ENCODE data around the gene MCU. TPM values are rescaled to one million over a fixed set of nuclear protein-coding genes. Genes with fewer than 3 reads are reported as not detected.
"Not testable (repeated sequence)": the region's sequence is repeated elsewhere in the genome, so short reads cannot be mapped to it uniquely, and the experiment has no call there.

Gene MCU
- total RNA-seq, 1 donor from 2014 or later = 27.2 TPM

- DNase-seq (ENCODE audit: low read depth) = no peak
- H3K4me3 ChIP-seq (ENCODE audit: low read depth, low read length) = no peak overlapping the region
- TF ChIP-seq, protein P1, sequence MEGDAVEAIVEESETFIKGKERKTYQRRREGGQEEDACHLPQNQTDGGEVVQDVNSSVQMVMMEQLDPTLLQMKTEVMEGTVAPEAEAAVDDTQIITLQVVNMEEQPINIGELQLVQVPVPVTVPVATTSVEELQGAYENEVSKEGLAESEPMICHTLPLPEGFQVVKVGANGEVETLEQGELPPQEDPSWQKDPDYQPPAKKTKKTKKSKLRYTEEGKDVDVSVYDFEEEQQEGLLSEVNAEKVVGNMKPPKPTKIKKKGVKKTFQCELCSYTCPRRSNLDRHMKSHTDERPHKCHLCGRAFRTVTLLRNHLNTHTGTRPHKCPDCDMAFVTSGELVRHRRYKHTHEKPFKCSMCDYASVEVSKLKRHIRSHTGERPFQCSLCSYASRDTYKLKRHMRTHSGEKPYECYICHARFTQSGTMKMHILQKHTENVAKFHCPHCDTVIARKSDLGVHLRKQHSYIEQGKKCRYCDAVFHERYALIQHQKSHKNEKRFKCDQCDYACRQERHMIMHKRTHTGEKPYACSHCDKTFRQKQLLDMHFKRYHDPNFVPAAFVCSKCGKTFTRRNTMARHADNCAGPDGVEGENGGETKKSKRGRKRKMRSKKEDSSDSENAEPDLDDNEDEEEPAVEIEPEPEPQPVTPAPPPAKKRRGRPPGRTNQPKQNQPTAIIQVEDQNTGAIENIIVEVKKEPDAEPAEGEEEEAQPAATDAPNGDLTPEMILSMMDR (conservative IDR thresholded peaks at IDR 0.05; ENCODE audit: low read depth, low read length) = no peak
Observed at GRCh38 chr10:72753760-72754231, 61.9 kb downstream of the MCU start.

GRCh38 chr10:72754275-72755032, 62.5 kb downstream of the MCU start:
- H3K4me3 ChIP-seq (ENCODE audit: low read depth, low read length) = no peak overlapping the region
- DNase-seq (ENCODE audit: low read depth) = no peak
- TF ChIP-seq, protein P1 (conservative IDR thresholded peaks at IDR 0.05; ENCODE audit: low read depth, low read length) = no peak

GRCh38 chr10:72756674-72757385, 64.9 kb downstream of the MCU start:
- H3K4me3 ChIP-seq (ENCODE audit: low read depth, low read length) = no peak overlapping the region
- TF ChIP-seq, protein P1 (conservative IDR thresholded peaks at IDR 0.05; ENCODE audit: low read depth, low read length) = no peak
- no peak for DNase-seq (ENCODE audit: low read depth)

GRCh38 chr10:72757732-72758131, 65.8 kb downstream of the MCU start:
- TF ChIP-seq, protein P1 (conservative IDR thresholded peaks at IDR 0.05; ENCODE audit: low read depth, low read length) = no peak
- no peak overlapping the region for H3K4me3 ChIP-seq (ENCODE audit: low read depth, low read length)
- DNase-seq (ENCODE audit: low read depth) = no peak

- H3K4me3 ChIP-seq (ENCODE audit: low read depth, low read length); DNase-seq (ENCODE audit: low read depth): not testable (repeated sequence)
Observed at GRCh38 chr10:72758930-72759329, 67.0 kb downstream of the MCU start.

GRCh38 chr10:72759584-72759983, 67.6 kb downstream of the MCU start:
- TF ChIP-seq, protein P1 (conservative IDR thresholded peaks at IDR 0.05; ENCODE audit: low read depth, low read length) = no peak
- no peak overlapping the region for H3K4me3 ChIP-seq (ENCODE audit: low read depth, low read length)
- DNase-seq (ENCODE audit: low read depth) = no peak

- TF ChIP-seq, protein P1 (conservative IDR thresholded peaks at IDR 0.05; ENCODE audit: low read depth, low read length) = no peak
- DNase-seq (ENCODE audit: low read depth) = no peak
- no peak overlapping the region for H3K4me3 ChIP-seq (ENCODE audit: low read depth, low read length)
Observed at GRCh38 chr10:72761498-72761897, 69.6 kb downstream of the MCU start.
